Bronchial epithelial cell (primary cell): Measurements from ENCODE around the gene MPRIP. TPM values are rescaled to one million over a fixed set of nuclear protein-coding genes. Genes with fewer than 3 reads are reported as not detected.

Source experiments
- DNase-seq: peaks from one replicate; pipeline ENCODE4 v3.0.0-alpha.2; 2010; ENCODE audit warnings: low read depth
- FAIRE-seq: peaks from 2 replicates; lab custom pipeline; 2011; peaks lifted over from hg19 to GRCh38; lab: Jason Lieb, UNC
- H3K27me3 ChIP-seq: 2 replicates; pipeline ENCODE4 v1.5.1; 2011; ENCODE audit warnings: low read length; ENCODE audit not compliant: control insufficient read depth, insufficient read depth
- H3K36me3 ChIP-seq: 2 replicates; pipeline ENCODE4 v1.5.1; 2011; ENCODE audit warnings: low read length; ENCODE audit not compliant: control insufficient read depth, insufficient read depth
- H3K4me3 ChIP-seq: 2 replicates; pipeline ENCODE4 v1.5.1; 2011; ENCODE audit warnings: mild to moderate bottlenecking, low read depth, low read length, control low read depth
- CTCF ChIP-seq: IDR thresholded peaks from 2 replicates; pipeline ENCODE4 v1.5.1; 2011; ENCODE audit warnings: mild to moderate bottlenecking, moderate library complexity, low read length, control low read depth, inconsistent platforms; ENCODE audit not compliant: insufficient read depth, severe bottlenecking
- total RNA-seq: library from RNA; depleted of rRNA; stranded (reverse); fragments of >200 nt; gene quantifications from 2 replicates; pipeline ENCODE4 v1.2.1, GENCODE V29; 2014

The MPRIP gene
- total RNA-seq, 1 donor from 2014 or later = 183 TPM

DNA sequence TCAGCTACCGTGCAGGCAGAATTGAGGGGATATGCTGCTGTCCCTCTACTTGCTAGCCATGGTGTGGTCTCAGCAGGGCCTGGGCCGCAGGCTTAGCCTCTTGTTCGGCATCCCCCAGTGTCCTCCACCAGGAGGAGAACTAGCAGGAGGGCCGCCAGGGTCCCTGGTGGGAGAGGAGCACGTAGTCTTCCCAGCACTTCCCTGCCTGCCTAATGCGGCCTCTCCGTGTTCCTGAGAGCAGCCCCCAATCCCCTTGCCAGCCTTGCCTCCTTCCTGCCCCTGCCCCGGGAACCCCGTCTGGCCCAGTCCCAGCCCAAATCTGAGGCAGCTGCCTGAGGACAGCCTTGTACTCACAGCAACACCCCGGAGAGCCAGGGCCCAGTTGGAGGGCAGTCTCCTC, 125.7 kb downstream of the MPRIP start:
- no peak for FAIRE-seq

GRCh38 chr17:17168401-17168800, 126.1 kb downstream of the MPRIP start:
- TF ChIP-seq CTCF = no peak
- no peak overlapping the region for H3K4me3 ChIP-seq
- FAIRE-seq (no peak), DNase-seq (no peak)
- H3K36me3 ChIP-seq = peaks cover 37% of the 10 kb centered on the region
- H3K27me3 ChIP-seq = no peaks in the 10 kb centered on the region

More for the DNA sequence above, 125.7 kb downstream of the MPRIP start:
- Histone ChIP-seq H3K27me3 (no peaks in the 10 kb centered on the region), H3K4me3 (no peak overlapping the region), H3K36me3 (peaks cover 36% of the 10 kb centered on the region)
- no peak for TF ChIP-seq CTCF
- no peak for DNase-seq

- DNase-seq (no peak), FAIRE-seq (no peak)
- TF ChIP-seq CTCF = no peak
- H3K27me3 ChIP-seq = no peaks in the 10 kb centered on the region
- no peak overlapping the region for H3K4me3 ChIP-seq
- peaks cover 44% of the 10 kb centered on the region for H3K36me3 ChIP-seq
Observed at GRCh38 chr17:17169396-17169795, 127.1 kb downstream of the MPRIP start.

DNA sequence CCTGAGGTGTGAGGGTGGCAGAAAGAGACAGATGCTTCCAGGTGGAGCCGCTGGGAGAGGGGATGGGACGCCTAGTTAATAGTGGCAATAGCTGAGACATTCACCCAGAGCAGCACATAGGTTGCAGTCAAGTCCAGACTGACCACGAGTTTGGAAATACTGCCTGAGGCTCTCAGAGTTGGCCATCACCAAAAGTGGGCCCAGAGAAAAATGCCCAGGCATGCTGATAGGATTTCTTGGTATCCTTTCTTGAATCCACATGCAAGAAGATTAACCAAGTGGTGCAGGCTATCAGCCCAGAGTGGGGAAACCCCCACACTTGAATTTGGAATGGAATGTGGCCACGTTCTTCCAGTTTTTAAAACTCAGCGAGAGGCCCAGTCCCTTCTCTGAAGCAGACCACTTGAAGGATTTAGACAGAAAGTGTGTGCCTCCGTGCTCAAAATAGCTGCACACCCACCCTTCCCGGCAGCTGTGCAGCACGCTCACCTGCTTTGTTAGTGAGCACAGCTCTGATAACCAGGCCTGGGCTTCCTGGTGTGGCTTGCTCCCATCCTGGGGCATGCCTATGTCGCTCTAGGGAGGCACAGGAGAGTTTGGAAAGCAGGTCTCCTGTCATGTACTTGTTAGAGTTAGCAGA, 128.2 kb downstream of the MPRIP start:
- no peak for FAIRE-seq
- peak; percentile 72 for DNase-seq
- H3K36me3 ChIP-seq = peaks cover 43% of the 10 kb centered on the region

DNA sequence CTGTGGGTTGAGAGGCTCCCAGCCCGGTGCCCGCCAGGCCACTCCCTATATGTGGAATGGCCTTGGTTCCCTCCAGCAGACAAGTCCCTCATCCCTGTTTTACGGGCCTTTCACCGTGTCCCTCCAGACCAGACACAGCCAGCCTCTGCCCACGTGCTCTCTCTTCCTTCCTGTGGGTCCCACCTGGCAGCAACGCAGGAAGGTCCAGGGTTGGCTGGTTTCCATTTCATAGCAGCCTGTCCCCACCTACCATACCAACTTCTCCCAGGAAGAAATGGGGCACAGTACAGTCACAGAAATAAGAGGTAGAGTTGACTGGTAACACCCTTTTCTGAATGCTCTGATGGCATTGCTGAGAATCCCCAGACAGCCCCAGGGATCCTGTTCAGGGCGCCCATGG, 128.9 kb downstream of the MPRIP start:
- Histone ChIP-seq H3K27me3 (no peaks in the 10 kb centered on the region), H3K36me3 (peaks cover 47% of the 10 kb centered on the region), H3K4me3 (no peak overlapping the region)
- FAIRE-seq (peak; percentile 52), DNase-seq (no peak)
- no peak for TF ChIP-seq CTCF

More for the DNA sequence above, 128.2 kb downstream of the MPRIP start:
- TF ChIP-seq CTCF = no peak
- H3K4me3 ChIP-seq = no peak overlapping the region
- H3K27me3 ChIP-seq = no peaks in the 10 kb centered on the region
